Esophagus muscularis mucosa (tissue), 4 donors: ENCODE data around the gene KLF14. TPM values are rescaled to one million over a fixed set of nuclear protein-coding genes. Genes with fewer than 3 reads are reported as not detected.
A peak's percentile ranks its signal among the peaks of the same experiment; 100 is the strongest.

Experiments used
- DNase-seq: peaks from one replicate; pipeline ENCODE4 v3.0.0-alpha.2; 2017; ENCODE audit errors: extremely low spot score
- H3K27ac ChIP-seq, 4 donors: fragments of 200-600 bp; sonication (generic); replicated peaks in 1 of 4; 1 replicate in 3 of 4; 2 replicates in 1 of 4; pipeline ENCODE4 v1.5.1; 2016 to 2019; ENCODE audit warnings: mild to moderate bottlenecking in 1 of 4
- H3K27me3 ChIP-seq, 4 donors: fragments of 200-600 bp; sonication (generic); one replicate each; pipeline versions ENCODE4 v1.5.1 to v1.6.0; 2016 to 2019
- H3K36me3 ChIP-seq, 4 donors: fragments of 200-600 bp; sonication (generic); one replicate each; pipeline ENCODE4 v1.5.1; 2016 to 2019
- H3K4me1 ChIP-seq, 4 donors: fragments of 200-600 bp; sonication (generic); one replicate each; pipeline ENCODE4 v1.5.1; 2016 to 2019
- H3K4me3 ChIP-seq, 4 donors: fragments of 200-600 bp; sonication (generic); 1 replicate in 2 of 4; 2 replicates in 2 of 4; pipeline ENCODE4 v1.5.1; 2016 to 2019; ENCODE audit warnings: mild to moderate bottlenecking in 4 of 4, moderate library complexity in 1 of 4
- H3K9me3 ChIP-seq, 4 donors: fragments of 200-600 bp; sonication (generic); 1 replicate in 3 of 4; 2 replicates in 1 of 4; pipeline ENCODE4 v1.5.1; 2016 to 2019
- EP300 ChIP-seq: sonication (generic); formaldehyde crosslinking; IDR thresholded peaks from one replicate; pipeline ENCODE4 v1.6.1; 2017; ENCODE audit warnings: antibody characterized with exemption
- POLR2A ChIP-seq: fragments of 450-650 bp; IDR thresholded peaks from one replicate; pipeline ENCODE4 v1.6.1; 2017; ENCODE audit warnings: antibody characterized with exemption, moderate library complexity, mild to moderate bottlenecking, low read depth
- POLR2AphosphoS5 ChIP-seq, 2 donors: sonication (generic); formaldehyde crosslinking; IDR thresholded peaks; one replicate each; pipeline ENCODE4 v1.6.1; 2017; ENCODE audit warnings: antibody characterized with exemption in 2 of 2
- WGBS: methylation state at CpG from one replicate; pipeline ENCODE4 v1.1.5; 2018; 5-methylcytosine and 5-hydroxymethylcytosine counted together
- intact Hi-C: fragments of 100-400 bp; cut with DNase I; formaldehyde crosslinking; loops from one replicate; pipeline ENCODE4 v1.15.1; 2023
- total RNA-seq, 4 donors: library from RNA; depleted of rRNA; stranded (reverse); fragments of >200 nt; gene quantifications; one replicate each; pipeline versions ENCODE4 v1.1.0 to v1.2.1, GENCODE V29; 2016
- TF ChIP-seq, protein P1 (sequence below), 3 experiments: fragments of 200-600 bp in 2 of 3; fragments of 450-650 bp in 1 of 3; sonication (generic) in 2 of 3; IDR thresholded peaks; one replicate each; pipeline ENCODE4 v1.5.1; 2017 to 2019; ENCODE audit warnings: antibody characterized with exemption in 3 of 3, mild to moderate bottlenecking in 2 of 3, moderate library complexity in 1 of 3

Gene KLF14
- total RNA-seq, 4 donors from 2014 or later, result 0.26 TPM; not detected in 3

GRCh38 chr7:130741331-130741995 lies 7.5 kb upstream of the KLF14 start:
- 45% methylated on average over 3 of the region's 3 CpGs for WGBS

GRCh38 chr7:130740606-130741005 lies 6.6 kb upstream of the KLF14 start:
- Histone ChIP-seq H3K9me3 (no peaks in the 10 kb centered on the region), H3K27me3 (peaks cover 0 to 79% (median 29%) of the 10 kb centered on the region in 4 donors), H3K4me3 (no peak overlapping the region), H3K4me1 (no peaks in the 10 kb centered on the region), H3K36me3 (no peaks in the 10 kb centered on the region), H3K27ac (no peak overlapping the region)
- no peak for DNase-seq
- intact Hi-C loops, result no loop called here
- TF ChIP-seq, protein P1, sequence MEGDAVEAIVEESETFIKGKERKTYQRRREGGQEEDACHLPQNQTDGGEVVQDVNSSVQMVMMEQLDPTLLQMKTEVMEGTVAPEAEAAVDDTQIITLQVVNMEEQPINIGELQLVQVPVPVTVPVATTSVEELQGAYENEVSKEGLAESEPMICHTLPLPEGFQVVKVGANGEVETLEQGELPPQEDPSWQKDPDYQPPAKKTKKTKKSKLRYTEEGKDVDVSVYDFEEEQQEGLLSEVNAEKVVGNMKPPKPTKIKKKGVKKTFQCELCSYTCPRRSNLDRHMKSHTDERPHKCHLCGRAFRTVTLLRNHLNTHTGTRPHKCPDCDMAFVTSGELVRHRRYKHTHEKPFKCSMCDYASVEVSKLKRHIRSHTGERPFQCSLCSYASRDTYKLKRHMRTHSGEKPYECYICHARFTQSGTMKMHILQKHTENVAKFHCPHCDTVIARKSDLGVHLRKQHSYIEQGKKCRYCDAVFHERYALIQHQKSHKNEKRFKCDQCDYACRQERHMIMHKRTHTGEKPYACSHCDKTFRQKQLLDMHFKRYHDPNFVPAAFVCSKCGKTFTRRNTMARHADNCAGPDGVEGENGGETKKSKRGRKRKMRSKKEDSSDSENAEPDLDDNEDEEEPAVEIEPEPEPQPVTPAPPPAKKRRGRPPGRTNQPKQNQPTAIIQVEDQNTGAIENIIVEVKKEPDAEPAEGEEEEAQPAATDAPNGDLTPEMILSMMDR (IDR thresholded peaks at IDR 0.05), result no peak
- TF ChIP-seq POLR2A, result no peak
- no peak for TF ChIP-seq EP300
- TF ChIP-seq POLR2AphosphoS5 (IDR thresholded peaks at IDR 0.05), result no peak
- 56% methylated on average over 4 of the region's 4 CpGs for whole genome bisulfite sequencing

More at GRCh38 chr7:130741331-130741995, 7.5 kb upstream of the KLF14 start:
- no peak overlapping the region for H3K27ac ChIP-seq
- intact Hi-C loops, result no loop called here
- peaks cover 0 to 77% (median 22%) of the 10 kb centered on the region in 4 donors for H3K27me3 ChIP-seq
- no peaks in the 10 kb centered on the region for H3K36me3 ChIP-seq
- TF ChIP-seq, protein P1 (IDR thresholded peaks at IDR 0.05), result no peak
- TF ChIP-seq EP300 (no peak), POLR2A (no peak), POLR2AphosphoS5 (IDR thresholded peaks at IDR 0.05) (no peak)
- H3K4me3 ChIP-seq, result no peak overlapping the region
- no peaks in the 10 kb centered on the region for H3K4me1 ChIP-seq
- no peaks in the 10 kb centered on the region for H3K9me3 ChIP-seq
- no peak for DNase-seq

GRCh38 chr7:130736298-130736900 lies 2.4 kb upstream of the KLF14 start:
- TF ChIP-seq EP300 (no peak), POLR2AphosphoS5 (IDR thresholded peaks at IDR 0.05) (no peak), POLR2A (no peak)
- TF ChIP-seq, protein P1 (IDR thresholded peaks at IDR 0.05), result no peak
- 71% methylated on average over 5 of the region's 5 CpGs for WGBS

DNA sequence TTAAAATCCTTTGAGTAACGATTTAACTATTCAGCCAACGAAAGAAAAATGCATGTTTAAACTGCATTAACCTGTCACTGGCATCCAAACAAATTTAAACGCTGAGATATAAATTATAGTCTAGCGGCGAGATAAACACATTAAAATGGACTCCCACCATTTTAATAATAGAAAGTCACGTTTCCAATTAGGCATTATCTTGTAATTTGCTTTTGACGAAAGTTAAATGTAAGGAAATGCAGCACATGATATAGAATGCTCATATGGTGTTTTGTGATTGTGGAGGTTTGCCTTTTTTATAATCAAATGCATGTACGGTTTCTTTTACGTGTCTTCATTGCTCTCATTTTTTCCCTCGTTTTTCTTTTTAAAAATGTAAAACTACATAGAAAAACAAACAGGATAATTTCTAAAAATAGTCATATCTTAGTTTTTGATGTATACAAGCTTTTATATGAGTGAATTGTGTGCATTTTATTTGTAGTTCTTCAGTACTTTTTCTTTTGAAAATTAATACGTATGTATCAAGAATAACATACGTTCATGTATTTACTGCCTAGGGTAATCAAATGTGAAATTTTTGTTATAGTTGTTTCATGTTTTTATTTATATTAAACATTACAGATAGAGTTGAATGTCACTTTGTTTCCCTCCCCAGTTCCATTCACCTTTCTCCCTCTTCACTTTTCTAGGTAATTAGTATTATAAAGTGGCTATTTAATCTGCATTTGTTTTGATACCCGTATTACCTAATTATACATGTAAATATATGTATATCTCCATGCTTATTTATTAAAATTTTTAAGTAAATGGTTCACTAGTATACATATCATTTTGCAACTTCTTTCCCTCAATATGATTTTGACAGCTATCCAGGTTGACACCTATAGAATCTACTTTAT lies 1.1 kb upstream of the KLF14 start:
- TF ChIP-seq POLR2A (no peak), POLR2AphosphoS5 (IDR thresholded peaks at IDR 0.05) (no peak), EP300 (no peak)
- TF ChIP-seq, protein P1 (IDR thresholded peaks at IDR 0.05), result no peak
- H3K27ac ChIP-seq, result no peak overlapping the region
- H3K27me3 ChIP-seq, result peaks cover 0 to 93% (median 55%) of the 10 kb centered on the region in 4 donors
- H3K9me3 ChIP-seq, result peaks cover 15 to 53% (median 42%) of the 10 kb centered on the region in 4 donors
- no peak for DNase-seq
- no peaks in the 10 kb centered on the region for H3K4me1 ChIP-seq
- 27% methylated on average over 13 of the region's 13 CpGs for WGBS
- H3K36me3 ChIP-seq, result peaks cover 0 to 8% (median 3%) of the 10 kb centered on the region in 4 donors
- peak overlapping the region; percentile 42 to 56 (median 43) for H3K4me3 ChIP-seq
- intact Hi-C loops, result no loop called here

More at GRCh38 chr7:130736298-130736900, 2.4 kb upstream of the KLF14 start:
- Histone ChIP-seq H3K36me3 (peaks cover 0 to 8% (median 3%) of the 10 kb centered on the region in 4 donors), H3K9me3 (peaks cover 15 to 42% (median 36%) of the 10 kb centered on the region in 4 donors), H3K4me1 (no peaks in the 10 kb centered on the region), H3K27me3 (peaks cover 0 to 93% (median 55%) of the 10 kb centered on the region in 4 donors), H3K4me3 (no peak overlapping the region), H3K27ac (no peak overlapping the region)
- DNase-seq, result no peak
- intact Hi-C loops, result no loop called here
